HUDEP-2 (cell line): ENCODE data around the gene FAM9C.
"Not testable (repeated sequence)": the region's sequence is repeated elsewhere in the genome, so short reads cannot be mapped to it uniquely, and the experiment has no call there.

Source experiments
- DNase-seq, 76 experiments: peaks; one replicate each; lab custom pipeline; 2025; ENCODE audit not compliant: unreplicated experiment in 76 of 76; lab: John Stamatoyannopoulos, UW

FAM9C gene

GRCh38 chrX:13043938-13044337 is 482 bp downstream of the FAM9C start:
- no peak for DNase-seq

DNA sequence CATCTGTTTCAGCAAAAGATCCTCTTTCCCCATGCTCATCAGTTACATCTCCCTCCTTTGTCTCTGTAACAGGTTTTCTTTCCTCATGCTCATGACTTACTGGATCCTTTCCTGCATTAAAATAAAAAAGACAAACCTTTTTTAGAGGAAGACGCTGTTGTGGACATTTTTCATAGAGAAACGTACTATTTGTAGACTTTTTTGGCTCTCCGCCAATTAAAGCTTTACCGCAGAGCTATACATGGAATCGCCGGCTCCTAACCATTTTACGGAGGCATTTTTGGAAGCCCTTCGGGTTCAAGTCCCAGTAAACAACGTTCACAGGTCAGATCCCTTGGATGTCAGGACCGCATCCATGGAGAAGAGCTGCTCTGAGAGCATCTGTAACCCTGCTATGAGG is 1.3 kb downstream of the FAM9C start:
- no peak for DNase-seq

DNA sequence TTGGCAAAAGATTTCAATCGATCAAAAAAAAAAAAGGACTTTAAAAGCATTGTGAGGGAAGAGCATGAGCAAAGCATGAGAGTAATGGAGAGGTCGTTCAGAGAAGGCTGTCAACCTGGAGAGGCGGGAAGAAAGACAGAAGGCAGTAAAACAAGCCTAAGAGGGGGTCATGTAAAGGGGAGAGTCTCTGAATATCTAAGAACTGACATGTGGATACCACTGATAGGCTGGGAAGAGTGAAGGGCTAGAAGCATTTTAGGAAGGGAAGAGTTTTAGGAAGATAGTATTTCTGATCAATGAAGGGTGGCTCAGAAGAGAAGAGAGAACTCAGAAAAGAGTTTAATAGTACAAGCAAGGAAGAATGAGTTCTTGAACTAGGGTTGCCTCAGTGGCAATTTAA is 7.5 kb downstream of the FAM9C start:
- no peak for DNase-seq

GRCh38 chrX:13033193-13033592 is 11.2 kb downstream of the FAM9C start:
- DNase-seq, result no peak

GRCh38 chrX:13029887-13030771 is 14.3 kb downstream of the FAM9C start:
- DNase-seq, result no peak

GRCh38 chrX:13029637-13029886 is 14.9 kb downstream of the FAM9C start:
- DNase-seq, result no peak

- DNase-seq, result no peak
Observed at GRCh38 chrX:13028871-13029636, 15.4 kb downstream of the FAM9C start.

DNA sequence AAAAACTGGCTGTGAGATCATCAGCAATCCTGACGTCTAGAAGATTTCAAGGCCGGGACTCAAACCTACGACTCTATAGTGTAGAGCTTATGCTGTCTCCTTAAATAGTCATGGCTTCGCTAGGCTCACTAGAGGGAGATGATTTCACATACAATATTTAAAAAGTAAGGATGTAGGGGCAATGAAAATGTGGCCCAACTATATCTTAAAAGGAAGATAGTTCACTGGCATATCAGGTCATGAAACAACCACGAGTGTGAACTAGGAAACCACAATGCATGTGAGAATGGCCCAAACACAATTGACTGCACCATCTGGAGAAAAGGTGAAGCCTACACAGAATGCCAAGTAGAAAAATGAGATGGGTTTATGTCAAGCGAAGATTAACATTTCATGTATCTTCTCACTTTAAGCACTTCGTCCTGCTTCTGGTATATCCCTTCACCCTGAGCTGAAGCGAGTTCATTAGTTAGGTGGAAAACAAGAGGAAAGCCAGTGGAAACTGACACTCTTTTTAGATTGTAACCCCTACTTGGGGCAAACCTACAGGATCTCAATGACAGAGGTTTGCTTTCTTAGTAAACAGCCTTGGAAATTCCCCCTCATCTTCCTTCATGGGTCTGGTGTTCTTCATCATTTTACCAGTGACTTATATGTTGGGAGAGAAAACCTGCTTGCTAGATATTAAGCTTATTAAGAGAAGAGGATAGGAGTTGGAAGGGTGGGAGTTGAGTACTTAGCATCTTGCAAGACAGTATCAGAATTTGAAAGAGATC is 17.4 kb downstream of the FAM9C start:
- DNase-seq, result no peak

GRCh38 chrX:13024986-13025385 is 19.4 kb downstream of the FAM9C start:
- no peak for DNase-seq

- DNase-seq, result no peak
Observed at GRCh38 chrX:13023979-13024378, 20.4 kb downstream of the FAM9C start.

GRCh38 chrX:13023567-13023966 is 20.9 kb downstream of the FAM9C start:
- DNase-seq, result no peak

DNA sequence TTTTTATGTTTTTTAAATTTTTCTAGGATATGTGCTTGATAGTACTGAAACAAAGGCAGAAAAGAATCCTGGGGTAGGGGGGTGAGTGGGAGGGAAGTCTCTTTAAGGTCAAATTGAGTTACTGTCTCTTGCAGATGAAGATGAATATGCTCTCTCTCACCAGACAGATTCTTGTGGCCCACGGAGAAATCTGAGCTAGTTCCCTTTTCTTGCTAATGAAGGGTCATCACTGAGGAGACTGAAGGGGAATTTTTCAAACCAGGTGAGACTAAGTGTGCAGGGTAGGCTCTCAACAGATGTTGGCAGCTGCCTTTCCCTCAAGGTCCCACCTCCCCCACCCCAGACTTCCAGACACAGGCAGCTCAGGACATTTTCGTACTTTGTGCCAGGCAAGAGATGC is 21.5 kb downstream of the FAM9C start:
- no peak for DNase-seq

- DNase-seq, result not testable (repeated sequence)
Observed at GRCh38 chrX:13016731-13017130, 27.7 kb downstream of the FAM9C start.

GRCh38 chrX:13015536-13016236 is 28.7 kb downstream of the FAM9C start:
- DNase-seq, result no peak

DNA sequence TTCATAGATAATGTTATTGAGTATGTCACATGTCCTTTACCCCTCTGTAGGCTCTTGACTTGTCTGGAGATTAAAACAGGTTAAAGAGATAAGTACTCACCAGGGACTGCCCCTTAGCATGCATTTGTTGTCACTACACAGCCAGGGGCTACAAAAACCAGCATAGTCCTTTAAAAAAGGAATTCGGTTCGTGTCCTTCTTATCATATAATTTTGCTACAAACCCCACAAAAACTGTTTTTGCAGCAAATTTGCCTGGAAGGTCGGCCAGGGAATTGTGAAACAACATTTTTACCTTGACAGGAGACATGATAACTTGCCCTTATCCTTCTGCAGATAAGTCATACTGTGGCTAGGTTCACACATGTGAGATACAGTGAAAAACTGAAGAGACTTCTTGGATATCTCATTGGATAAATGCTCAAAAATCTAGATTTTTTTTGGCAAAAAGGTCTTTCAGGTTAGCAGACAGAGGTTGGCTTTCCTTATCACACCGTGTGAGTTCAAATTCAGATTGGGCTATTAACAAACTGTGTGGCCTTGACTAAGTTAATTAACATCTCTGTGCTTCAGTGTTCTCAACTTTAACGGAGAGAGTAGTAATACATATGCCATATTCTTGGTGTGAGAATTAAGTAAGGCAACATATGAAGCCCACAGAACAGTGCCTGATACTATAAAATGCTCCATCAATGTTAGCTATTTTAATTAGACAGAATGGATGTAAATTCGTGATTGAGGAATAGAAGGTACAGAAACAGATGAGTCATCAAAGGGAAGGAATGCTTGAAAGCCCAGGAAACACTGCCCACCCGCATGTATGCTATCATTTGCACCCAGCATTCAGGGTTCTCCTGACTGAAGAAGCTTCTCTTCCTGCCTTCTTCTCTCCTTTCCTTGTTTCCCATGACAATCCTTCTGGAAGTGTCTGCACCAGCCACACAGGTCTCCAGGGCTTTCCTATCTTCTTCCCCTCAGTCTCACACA is 30.0 kb downstream of the FAM9C start:
- DNase-seq, result no peak

DNA sequence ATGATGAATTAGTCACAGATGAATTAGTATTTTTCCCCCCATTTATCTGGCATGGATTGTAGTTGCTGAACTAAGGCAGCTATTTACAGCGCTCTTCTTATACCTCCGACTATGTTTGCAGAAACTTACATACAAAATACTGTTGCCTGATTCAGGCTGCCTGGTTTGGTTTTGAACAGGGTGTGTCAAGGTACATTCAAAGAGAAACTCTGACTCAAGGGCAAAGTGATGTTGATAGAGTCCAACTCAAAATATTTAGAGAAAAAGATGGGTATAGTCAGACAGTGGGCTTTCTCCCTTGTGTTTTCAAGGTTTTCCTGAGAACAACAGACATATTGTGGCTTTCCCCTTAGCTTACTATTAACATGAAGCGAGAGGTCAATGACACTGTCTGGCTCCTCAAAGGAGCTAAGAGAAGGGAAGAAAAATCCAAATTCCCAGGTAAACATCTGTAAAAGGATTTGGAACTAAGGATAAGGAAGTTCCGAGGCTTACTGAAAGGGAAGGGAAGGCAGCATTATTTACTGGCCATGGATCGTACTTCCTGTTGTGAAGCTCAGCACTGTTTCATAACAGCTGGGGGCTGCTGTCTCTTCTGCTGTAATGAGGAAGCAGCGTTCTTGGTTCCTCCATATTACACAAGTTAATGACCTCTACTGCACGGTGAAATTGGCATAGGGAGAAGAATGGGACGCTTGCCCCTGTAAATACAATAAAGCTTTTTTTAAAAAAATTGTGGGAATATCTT is 30.9 kb downstream of the FAM9C start:
- DNase-seq, result no peak

DNA sequence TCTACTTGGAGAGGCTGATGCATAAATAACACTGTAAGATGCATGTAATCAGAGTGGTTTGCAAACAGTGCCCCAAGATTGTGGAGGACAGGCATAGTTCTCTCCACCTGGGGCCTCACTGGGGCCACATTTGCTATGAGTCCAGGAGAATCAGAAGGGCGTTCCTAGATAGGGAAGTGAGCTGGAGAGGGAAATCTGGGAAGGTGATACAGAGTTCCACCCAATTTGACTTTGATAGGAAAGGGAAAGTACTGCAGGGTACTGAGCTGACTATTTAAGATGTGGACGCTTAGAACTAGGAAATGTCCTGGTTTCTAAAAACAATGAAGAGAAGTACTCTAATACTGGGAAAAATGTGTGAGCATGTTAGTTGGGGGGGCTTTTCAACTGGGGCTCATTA is 33.9 kb downstream of the FAM9C start:
- no peak for DNase-seq

- no peak for DNase-seq
Observed at GRCh38 chrX:13009844-13010243, 34.6 kb downstream of the FAM9C start.

GRCh38 chrX:13009273-13009672 is 35.1 kb downstream of the FAM9C start:
- DNase-seq, result no peak
